ENCODE measurements around the gene DOCK1.

Gene DOCK1

GRCh38 chr10:127252818-127253217 lies 347.6 kb downstream of the DOCK1 start:
- no peak for ATAC-seq
- peaks cover 4% of the 10 kb centered on the region for H3K9me3 Mint-ChIP-seq
- no peak for DNase-seq
- H3K27me3 Mint-ChIP-seq = no peaks in the 10 kb centered on the region
- no peak overlapping the region for H3K4me3 Mint-ChIP-seq
- H3K36me3 Mint-ChIP-seq (ENCODE audit: low read depth) = no peaks in the 10 kb centered on the region
- no peak overlapping the region for H3K27ac Mint-ChIP-seq
- peaks cover 10% of the 10 kb centered on the region for H3K4me1 Mint-ChIP-seq

DNA sequence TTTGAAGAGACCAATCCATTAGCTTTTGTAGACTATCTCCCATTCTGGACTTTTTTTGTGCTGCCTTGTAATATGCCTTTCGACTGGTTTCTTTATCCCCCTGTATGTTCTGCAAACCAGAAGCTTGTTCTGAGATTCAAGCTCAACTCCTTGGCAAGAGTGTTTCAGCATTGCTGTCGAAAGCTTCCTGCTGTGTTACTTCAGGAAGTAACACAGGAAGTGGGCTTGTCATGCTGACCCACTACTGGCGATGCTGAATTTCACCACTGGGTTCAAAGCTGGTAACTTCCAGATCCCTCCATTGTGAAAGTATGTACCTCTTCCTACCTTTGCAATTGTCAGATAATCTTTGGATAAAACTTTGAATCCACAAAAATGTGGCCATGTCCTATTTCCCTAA lies 349.0 kb downstream of the DOCK1 start:
- peaks cover 2% of the 10 kb centered on the region for H3K27me3 Mint-ChIP-seq
- H3K9me3 Mint-ChIP-seq = peaks cover 4% of the 10 kb centered on the region
- peaks cover 10% of the 10 kb centered on the region for H3K4me1 Mint-ChIP-seq
- DNase-seq (no peak), ATAC-seq (no peak)
- no peak overlapping the region for H3K27ac Mint-ChIP-seq
- no peaks in the 10 kb centered on the region for H3K36me3 Mint-ChIP-seq (ENCODE audit: low read depth)
- H3K4me3 Mint-ChIP-seq = no peak overlapping the region

GRCh38 chr10:127257395-127257794 lies 352.2 kb downstream of the DOCK1 start:
- peaks cover 10% of the 10 kb centered on the region for H3K4me1 Mint-ChIP-seq
- DNase-seq (no peak), ATAC-seq (no peak)
- no peak overlapping the region for H3K27ac Mint-ChIP-seq
- peaks cover 13% of the 10 kb centered on the region for H3K9me3 Mint-ChIP-seq
- H3K36me3 Mint-ChIP-seq (ENCODE audit: low read depth) = no peaks in the 10 kb centered on the region
- no peak overlapping the region for H3K4me3 Mint-ChIP-seq
- peaks cover 2% of the 10 kb centered on the region for H3K27me3 Mint-ChIP-seq

GRCh38 chr10:127259347-127259746 lies 354.1 kb downstream of the DOCK1 start:
- no peak for DNase-seq
- no peaks in the 10 kb centered on the region for H3K36me3 Mint-ChIP-seq (ENCODE audit: low read depth)
- no peak overlapping the region for H3K27ac Mint-ChIP-seq
- ATAC-seq = no peak
- H3K4me3 Mint-ChIP-seq = no peak overlapping the region
- peaks cover 4% of the 10 kb centered on the region for H3K4me1 Mint-ChIP-seq
- peaks cover 2% of the 10 kb centered on the region for H3K27me3 Mint-ChIP-seq
- peaks cover 13% of the 10 kb centered on the region for H3K9me3 Mint-ChIP-seq

DNA sequence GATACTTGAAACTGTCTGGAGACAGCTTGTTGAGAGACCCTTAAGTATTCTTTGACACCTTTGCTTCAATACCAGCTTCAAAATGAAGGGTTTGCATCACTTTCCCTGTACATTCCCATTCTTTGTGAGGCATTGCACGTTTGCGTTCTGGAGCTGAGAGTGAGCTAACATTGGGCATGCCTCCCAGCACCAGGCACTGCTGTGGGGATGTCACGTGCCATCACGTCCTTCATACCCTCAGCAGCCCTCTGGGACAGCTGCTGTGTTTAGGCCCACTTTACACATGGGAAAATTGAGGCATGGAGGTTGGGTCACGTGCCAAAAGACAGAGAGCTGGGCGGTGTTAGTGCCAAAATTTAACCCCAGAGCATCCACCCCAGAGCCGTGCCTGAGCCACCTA lies 357.4 kb downstream of the DOCK1 start:
- Mint-ChIP-seq H3K36me3 (ENCODE audit: low read depth) (no peaks in the 10 kb centered on the region), H3K9me3 (peaks cover 9% of the 10 kb centered on the region), H3K4me1 (no peaks in the 10 kb centered on the region), H3K27me3 (peaks cover 2% of the 10 kb centered on the region), H3K27ac (no peak overlapping the region), H3K4me3 (no peak overlapping the region)
- no peak for ATAC-seq
- DNase-seq = no peak

DNA sequence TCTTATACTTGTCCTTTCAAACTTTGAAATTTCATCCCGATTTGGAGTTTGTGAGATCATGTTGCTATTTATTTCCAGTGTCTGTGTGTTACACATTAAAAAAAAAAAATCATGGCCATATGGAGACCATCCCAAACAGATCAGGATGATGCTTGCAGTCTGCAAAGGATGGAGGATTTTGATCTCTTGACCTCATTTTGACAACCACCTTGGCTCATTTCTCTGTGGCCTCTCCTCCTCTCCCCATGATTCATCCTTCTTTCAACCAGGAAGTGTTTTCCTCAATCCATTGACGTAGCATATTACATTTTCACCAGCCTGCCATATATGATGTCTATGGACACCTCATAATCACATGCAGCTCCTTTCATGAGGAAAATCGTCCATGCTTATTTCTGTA lies 360.1 kb downstream of the DOCK1 start:
- ATAC-seq (no peak), DNase-seq (no peak)
- H3K36me3 Mint-ChIP-seq (ENCODE audit: low read depth) = no peaks in the 10 kb centered on the region
- no peaks in the 10 kb centered on the region for H3K27me3 Mint-ChIP-seq
- H3K4me1 Mint-ChIP-seq = no peaks in the 10 kb centered on the region
- H3K4me3 Mint-ChIP-seq = no peak overlapping the region
- peaks cover 6% of the 10 kb centered on the region for H3K9me3 Mint-ChIP-seq
- no peak overlapping the region for H3K27ac Mint-ChIP-seq

- H3K27me3 Mint-ChIP-seq = no peaks in the 10 kb centered on the region
- H3K36me3 Mint-ChIP-seq (ENCODE audit: low read depth) = no peaks in the 10 kb centered on the region
- no peak overlapping the region for H3K27ac Mint-ChIP-seq
- no peak overlapping the region for H3K4me3 Mint-ChIP-seq
- no peaks in the 10 kb centered on the region for H3K9me3 Mint-ChIP-seq
- H3K4me1 Mint-ChIP-seq = no peaks in the 10 kb centered on the region
- DNase-seq (no peak), ATAC-seq (no peak)
Observed at GRCh38 chr10:127266431-127266830, 361.2 kb downstream of the DOCK1 start.

DNA sequence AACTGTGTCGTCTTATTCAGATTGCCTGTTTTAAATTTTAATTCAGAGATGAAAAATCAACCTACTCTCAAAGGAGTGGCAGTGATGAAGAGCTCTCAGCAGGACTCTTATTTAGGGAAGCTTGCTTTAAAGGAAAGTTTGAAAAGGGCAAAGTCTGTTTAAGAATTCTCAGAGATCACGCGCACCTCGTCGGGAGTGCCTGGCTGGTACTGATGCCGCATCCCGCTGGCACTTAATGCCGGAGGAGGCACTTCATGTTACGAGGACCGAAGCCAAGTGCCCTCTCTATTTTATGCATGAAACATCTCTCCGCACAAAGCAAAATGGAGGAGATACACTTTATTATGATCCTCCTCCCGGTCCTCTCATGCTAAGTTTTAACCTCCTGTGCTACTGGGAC lies 362.2 kb downstream of the DOCK1 start:
- DNase-seq = no peak
- no peak overlapping the region for H3K4me3 Mint-ChIP-seq
- H3K27me3 Mint-ChIP-seq = no peaks in the 10 kb centered on the region
- H3K27ac Mint-ChIP-seq = no peak overlapping the region
- no peaks in the 10 kb centered on the region for H3K9me3 Mint-ChIP-seq
- no peak for ATAC-seq
- no peaks in the 10 kb centered on the region for H3K36me3 Mint-ChIP-seq (ENCODE audit: low read depth)
- H3K4me1 Mint-ChIP-seq = no peaks in the 10 kb centered on the region

DNA sequence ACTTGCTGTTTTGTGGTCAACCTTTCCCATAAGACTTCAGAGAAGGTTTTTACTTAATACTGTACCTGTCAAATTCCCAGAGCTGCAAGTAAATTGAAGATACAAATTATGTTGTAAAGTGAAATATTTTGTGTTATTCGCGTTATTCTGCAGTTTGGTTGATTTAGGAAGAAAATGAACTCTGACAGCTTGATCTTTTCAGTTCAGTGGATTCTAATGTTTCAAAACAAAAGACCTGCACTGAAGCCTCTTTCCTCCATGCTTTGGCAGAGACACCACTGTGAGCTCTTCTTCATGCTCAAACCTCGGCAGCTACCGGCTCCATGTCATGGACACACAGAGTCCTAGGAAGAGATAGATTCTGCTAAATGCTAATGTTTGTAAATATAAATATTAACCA lies 366.8 kb downstream of the DOCK1 start:
- ATAC-seq (no peak), DNase-seq (no peak)
- H3K27me3 Mint-ChIP-seq = peaks cover 2% of the 10 kb centered on the region
- no peaks in the 10 kb centered on the region for H3K4me1 Mint-ChIP-seq
- no peak overlapping the region for H3K4me3 Mint-ChIP-seq
- no peak overlapping the region for H3K27ac Mint-ChIP-seq
- H3K36me3 Mint-ChIP-seq (ENCODE audit: low read depth) = no peaks in the 10 kb centered on the region
- H3K9me3 Mint-ChIP-seq = no peaks in the 10 kb centered on the region

GRCh38 chr10:127275272-127275671 lies 370.0 kb downstream of the DOCK1 start:
- Mint-ChIP-seq H3K4me3 (no peak overlapping the region), H3K4me1 (no peaks in the 10 kb centered on the region), H3K27ac (no peak overlapping the region), H3K9me3 (no peaks in the 10 kb centered on the region), H3K27me3 (peaks cover 2% of the 10 kb centered on the region), H3K36me3 (ENCODE audit: low read depth) (no peaks in the 10 kb centered on the region)
- DNase-seq = no peak
- ATAC-seq = no peak

DNA sequence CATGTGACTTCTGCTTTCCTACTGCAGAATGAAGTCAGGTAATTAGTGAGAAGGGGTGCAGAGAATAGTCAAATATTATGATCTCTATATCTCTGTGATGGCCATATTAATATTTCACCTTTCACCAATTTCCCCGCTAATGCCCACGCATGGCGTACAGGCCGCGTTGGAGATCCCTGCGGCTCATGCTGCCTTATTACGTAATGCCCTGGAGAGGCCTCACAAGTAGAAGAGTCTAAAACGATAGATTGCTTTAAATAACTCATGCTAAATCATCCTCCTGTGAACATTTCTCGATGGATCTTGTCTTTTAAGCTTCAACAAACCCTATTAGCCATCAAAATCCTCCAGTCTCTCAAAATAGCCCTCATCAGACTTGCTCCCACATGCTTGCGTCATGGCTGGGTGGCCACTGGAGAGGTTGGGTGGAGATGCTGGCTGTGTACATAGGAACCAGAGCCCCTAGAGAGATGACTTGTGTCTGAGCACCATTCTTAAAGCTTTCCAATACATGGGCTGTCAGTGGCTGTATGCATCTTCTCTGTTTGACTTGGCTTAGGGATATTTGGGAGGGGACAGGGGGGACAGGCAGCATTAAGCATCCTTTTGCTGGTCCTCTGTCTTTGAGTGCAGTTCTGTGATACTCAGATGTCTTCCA lies 370.7 kb downstream of the DOCK1 start:
- ATAC-seq = no peak
- H3K4me3 Mint-ChIP-seq = no peak overlapping the region
- peaks cover 2% of the 10 kb centered on the region for H3K27me3 Mint-ChIP-seq
- no peaks in the 10 kb centered on the region for H3K4me1 Mint-ChIP-seq
- H3K27ac Mint-ChIP-seq = no peak overlapping the region
- no peaks in the 10 kb centered on the region for H3K9me3 Mint-ChIP-seq
- no peak for DNase-seq
- H3K36me3 Mint-ChIP-seq (ENCODE audit: low read depth) = no peaks in the 10 kb centered on the region

- Mint-ChIP-seq H3K27me3 (peaks cover 2% of the 10 kb centered on the region), H3K4me1 (no peaks in the 10 kb centered on the region), H3K36me3 (ENCODE audit: low read depth) (no peaks in the 10 kb centered on the region), H3K27ac (no peak overlapping the region), H3K4me3 (no peak overlapping the region), H3K9me3 (no peaks in the 10 kb centered on the region)
- no peak for ATAC-seq
- no peak for DNase-seq
Observed at GRCh38 chr10:127276794-127277462, 371.7 kb downstream of the DOCK1 start.

GRCh38 chr10:127278001-127278400 lies 372.8 kb downstream of the DOCK1 start:
- H3K36me3 Mint-ChIP-seq (ENCODE audit: low read depth) = no peaks in the 10 kb centered on the region
- peaks cover 2% of the 10 kb centered on the region for H3K27me3 Mint-ChIP-seq
- ATAC-seq = no peak
- no peak for DNase-seq
- H3K4me1 Mint-ChIP-seq = no peaks in the 10 kb centered on the region
- H3K4me3 Mint-ChIP-seq = no peak overlapping the region
- H3K9me3 Mint-ChIP-seq = no peaks in the 10 kb centered on the region
- no peak overlapping the region for H3K27ac Mint-ChIP-seq

GRCh38 chr10:127279334-127279774 lies 374.1 kb downstream of the DOCK1 start:
- Mint-ChIP-seq H3K4me1 (no peaks in the 10 kb centered on the region), H3K27ac (no peak overlapping the region), H3K27me3 (no peaks in the 10 kb centered on the region), H3K4me3 (no peak overlapping the region), H3K9me3 (no peaks in the 10 kb centered on the region), H3K36me3 (ENCODE audit: low read depth) (no peaks in the 10 kb centered on the region)
- no peak for ATAC-seq
- no peak for DNase-seq

DNA sequence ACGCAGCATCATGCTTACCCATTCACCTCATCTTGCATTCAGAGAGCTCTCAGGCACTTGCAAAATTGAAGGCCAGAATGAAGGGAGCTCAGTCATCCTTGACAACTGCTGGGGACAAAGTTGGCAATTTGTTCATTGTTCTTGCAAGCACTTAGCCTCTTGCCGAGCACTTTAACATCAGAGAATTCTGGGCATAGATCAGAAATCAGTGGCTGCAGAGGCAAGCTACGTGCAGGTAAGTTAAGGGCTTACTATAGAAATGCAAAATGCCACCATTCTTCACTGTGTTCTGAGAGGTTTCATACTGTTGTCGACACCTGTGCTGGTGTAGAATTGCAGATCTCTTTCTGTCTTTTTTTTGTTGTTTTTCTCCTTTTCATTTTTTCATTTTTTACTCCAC lies 375.2 kb downstream of the DOCK1 start:
- Mint-ChIP-seq H3K27ac (no peak overlapping the region), H3K36me3 (ENCODE audit: low read depth) (no peaks in the 10 kb centered on the region), H3K9me3 (no peaks in the 10 kb centered on the region), H3K4me1 (no peaks in the 10 kb centered on the region), H3K4me3 (no peak overlapping the region), H3K27me3 (no peaks in the 10 kb centered on the region)
- ATAC-seq (no peak), DNase-seq (no peak)

Data from activated naive CD8-positive, alpha-beta T cell treated with anti-CD3 and anti-CD28 coated beads, Interleukin-2, amount 50 U/mL, for 24 hours (primary cell).